NCI-H82 treated with DMSO at 0.1 percent for 48 hours (cell line): ENCODE measurements around the gene MRPS23.

Experiments used
- DNase-seq: peaks from one replicate; lab custom pipeline; 2025; ENCODE audit not compliant: unreplicated experiment; lab: John Stamatoyannopoulos, UW

MRPS23 gene

DNA sequence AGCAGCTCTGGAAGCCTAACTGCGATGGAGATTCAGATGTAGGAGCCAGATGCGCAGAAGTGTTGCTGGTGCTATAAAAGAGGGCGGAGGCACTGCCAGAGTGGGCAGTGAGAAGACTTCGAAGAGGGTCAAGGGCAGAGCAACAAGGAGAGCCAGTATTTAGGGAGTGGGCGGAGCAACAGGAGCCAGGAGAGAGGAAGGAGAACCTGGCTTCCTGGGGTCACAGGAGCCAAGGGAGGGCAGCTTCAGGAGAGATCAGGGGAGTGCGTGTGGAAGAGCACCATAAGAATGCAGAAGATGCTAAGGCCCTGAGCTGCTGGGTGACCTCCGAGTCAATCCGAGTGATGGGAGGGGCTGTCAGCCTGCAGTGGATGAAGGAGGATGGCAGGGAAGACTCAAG, 14.4 kb upstream of the MRPS23 start:
- no peak for DNase-seq

DNA sequence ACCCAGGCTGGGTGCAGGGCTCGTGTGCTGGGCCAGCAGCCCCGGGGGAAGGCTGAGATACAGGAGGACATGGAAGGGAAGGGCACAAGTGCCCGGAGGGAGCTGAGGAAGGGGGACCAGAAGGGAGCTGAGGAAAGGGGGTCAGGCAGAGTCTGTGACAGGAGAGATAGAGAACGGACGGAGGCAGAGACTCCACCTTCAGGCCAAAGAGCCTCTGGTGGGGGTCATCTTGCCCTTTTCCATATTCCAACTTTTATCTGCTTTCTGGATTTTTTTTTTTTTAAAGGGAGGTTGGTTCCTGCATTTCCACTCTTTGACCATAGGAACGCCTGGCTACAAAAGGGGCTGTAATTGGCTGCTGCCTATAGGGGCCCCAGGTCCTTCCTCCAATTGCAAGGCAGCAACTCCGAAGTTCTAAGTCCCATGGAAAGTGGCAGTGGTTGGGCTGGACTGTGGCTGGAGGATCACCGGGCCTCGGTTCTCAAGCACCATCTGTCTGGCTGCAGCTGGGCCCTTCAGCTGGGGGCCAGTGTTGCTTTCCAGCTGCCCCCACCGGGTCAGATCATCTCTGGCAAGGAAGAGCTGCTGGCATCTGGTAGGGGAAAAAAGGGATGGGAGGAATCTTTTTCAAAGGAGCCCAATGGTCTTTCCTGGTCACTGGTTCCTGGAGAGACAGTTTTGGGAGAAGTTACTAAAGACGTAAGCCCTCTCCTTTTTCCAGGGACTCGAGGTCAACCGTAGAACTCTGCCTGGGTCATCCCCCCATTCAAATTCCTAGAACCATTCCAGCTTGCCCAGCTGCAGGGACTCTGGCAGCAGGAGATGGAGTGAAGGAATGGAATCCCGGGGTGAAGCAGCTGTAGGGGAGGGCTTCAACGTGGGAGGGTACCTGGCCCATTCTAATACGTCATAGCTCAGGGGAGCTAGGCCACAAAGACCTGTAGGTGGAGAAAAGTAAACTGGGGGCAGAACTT, 13.1 kb upstream of the MRPS23 start:
- DNase-seq: no peak

DNA sequence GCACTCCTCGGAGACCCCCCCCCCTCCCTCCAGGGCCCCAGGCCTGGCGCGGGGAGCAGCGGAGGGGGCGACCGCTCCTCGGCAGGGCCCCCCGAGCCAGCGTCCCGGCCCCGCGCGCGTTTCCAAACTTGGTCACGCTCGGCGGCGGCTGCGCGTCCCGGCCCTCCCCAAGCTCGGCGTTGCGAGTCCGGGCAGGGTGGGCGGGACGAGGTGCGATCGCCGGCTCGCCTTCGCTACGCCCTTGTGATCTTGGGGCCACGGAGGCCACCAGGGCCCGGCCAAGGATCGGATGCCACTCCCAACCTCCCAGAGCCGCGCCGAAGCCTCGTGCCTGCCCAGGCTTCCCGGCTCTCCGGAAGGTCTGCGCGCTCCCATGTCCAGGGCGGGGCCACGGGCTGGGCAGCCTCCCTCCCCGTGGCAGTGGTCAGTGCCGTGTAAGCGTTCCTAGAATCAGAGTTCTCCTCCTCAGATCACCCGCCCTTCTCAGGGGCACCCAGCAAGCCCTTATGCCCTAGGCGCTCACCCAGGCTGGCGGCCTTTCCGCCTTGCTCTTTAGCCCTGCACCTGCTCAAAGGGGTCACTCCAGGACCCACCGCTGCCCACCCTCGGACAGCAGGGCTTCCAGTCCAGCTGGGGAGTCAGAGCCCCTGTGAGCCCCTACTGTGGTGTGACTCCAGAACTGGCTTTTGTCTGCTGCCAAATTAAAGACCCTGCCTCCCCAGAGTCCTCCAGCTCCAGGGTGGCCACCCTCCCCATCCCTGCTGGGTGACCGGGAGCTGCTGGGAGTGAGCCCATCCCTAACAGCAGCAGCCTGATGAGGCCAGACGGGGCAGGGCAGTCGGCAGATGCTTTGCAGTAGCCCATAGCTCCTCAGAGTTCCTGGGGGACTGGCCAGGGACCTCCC, 12.2 kb upstream of the MRPS23 start:
- DNase-seq: no peak

DNA sequence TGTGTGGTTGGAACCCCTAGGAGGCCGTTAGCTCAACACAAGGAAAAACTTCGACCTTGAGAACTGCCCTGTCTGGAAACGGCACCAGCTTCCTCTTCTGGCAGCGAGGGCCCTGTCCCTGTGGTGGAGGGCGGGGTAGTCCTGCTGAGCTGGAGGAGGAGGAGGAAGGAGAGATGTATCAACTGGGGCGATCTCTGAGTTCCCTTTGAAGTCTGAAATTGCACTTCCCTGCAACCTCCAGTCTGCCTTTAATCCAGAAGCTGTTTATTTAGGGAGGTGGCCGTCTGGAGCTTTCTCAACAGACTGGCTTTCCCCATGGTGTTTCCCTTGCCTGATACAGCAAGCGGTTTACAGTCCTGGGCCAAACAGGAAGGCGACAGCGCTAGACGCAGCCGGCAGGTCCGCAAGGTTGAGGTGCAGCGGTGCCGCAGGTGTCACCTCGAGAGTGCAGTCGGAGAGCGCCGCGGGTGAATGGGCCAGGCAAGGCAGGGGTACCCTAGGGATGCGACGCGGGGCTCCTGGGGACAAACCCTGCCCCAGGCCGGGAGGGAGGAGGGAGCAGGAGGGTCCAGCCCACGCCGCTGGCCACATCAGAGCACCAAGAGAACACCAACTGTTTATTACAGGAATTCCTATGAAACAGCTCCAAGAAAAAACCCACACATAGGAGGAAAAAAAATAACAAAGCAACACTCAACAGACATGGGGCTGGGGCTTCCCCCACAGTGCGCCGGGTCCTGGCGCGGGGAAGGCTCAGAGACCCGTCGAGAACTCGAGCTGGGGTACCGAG, 11.4 kb upstream of the MRPS23 start:
- peak; percentile 59 for DNase-seq

DNA sequence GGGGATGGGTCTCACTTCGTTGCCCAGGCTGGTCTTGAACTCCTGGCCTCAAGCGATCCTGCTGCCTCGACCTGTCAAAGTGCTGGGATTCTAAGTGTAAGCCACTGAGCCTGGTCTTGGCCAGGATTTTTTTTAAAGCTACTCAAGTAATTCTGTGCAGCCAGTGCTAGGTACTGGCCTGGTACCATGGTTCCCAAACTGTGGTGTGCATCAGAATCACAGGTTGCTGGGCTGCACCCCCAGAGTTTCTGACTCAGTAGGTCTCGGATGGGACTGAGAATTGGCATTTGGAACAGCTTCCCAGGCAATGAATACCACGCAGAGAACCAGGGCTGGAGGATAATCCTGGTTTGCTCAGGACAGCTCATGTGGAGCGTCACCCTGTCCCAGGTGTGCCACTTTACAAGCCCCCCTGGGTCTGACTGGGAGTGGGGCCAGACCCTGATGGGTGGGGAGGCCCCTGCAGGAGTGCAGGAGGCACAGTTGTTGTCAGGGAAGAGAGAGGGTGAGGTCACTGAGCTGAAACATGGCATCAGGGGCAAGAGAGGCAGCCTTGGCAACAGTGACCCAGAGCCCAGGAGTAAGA, 10.7 kb upstream of the MRPS23 start:
- no peak for DNase-seq

DNA sequence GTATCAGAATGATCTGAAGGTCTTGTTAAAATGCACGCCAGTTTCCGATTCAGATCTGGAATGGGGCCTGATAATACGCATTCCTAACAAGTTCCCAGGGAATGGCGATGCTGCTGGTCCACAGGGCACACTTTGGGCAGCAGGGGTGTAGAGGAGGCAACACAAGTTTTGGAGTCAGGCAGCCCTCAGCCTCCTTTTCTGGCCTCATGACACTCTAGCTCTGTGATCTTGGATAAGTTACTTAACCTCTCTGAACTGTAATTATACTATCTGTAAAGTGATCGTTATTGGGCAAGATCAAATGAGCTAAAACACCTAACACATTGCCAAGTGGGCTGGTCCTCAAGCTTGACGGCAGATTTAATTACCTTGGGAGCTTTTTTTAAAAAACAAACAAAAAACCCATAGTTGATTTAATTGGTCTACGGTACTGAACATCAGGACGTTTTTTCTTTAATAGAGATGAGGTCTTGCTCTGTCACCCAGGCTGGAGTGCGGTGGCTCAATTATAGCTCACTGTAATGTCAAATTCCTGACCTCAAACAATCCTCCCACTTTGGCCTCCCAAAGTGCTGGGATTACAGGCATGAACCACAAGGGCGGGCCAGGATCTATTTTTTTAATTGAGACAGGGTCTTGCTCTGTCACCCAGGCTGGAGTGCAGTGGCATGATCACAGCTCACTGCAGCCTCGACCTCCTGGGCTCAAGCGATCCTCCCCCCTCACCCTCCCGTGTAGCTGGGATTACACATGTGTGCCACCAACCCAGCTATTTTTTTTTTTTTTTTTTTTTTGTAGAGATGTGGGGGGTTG, 10.0 kb upstream of the MRPS23 start:
- no peak for DNase-seq

DNA sequence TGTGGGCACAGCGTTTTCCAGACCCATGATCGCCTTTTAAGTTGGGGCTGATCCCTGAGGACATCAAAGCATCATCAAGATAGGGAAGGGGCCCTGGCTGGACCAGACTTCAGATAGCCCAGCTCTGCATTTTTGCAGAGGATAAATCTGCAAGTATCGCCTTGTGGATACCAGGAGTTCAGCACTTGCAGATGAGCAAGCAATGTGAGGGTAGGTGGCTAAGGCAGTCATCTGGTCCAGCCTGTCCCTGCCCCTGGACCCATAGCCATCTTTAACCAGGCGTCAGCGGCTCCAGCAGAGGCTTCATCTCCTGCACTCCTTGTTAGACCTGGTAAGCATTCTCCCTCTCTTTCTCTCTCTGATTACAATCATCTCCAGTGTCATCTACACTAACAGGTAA, 9.0 kb upstream of the MRPS23 start:
- DNase-seq: no peak

DNA sequence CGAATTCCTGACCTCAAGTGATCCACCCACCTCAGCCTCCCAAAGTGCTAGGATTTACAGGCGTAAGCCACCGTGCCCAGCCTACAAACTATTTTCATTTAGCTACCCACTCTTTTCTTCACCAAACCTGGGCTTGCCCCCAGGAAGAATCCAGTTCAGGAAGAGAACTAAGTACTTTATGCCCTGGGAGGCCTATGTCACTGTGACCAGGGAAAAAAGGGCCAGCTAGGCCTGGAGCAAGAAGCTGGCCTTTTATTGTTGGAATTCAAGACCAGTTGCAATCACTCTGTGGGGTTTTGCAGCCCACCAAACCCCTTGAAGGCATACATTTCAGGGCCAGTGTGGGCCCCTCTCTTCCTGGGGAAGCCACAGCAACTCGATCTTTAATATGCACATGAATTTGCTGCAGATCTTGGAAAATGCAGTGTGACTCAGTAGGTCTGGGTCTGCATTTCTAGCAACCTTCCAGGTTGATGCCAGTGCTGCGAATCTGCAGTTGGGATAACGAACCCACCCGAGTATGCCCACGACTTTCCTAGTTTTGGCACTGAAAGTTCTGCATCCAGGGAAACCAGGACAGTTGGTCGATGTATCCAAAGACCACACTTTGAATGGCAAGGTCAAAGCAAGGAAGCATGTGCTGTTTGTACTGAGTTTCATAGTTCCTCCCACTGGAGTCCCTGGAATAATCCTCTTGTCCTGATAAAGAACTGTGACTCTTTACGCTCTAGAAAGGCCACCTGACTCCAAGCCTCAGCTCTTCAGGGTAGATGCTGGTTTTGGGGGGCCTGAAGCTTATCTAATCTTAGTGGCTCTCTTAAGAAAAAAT, 7.2 kb upstream of the MRPS23 start:
- no peak for DNase-seq

DNA sequence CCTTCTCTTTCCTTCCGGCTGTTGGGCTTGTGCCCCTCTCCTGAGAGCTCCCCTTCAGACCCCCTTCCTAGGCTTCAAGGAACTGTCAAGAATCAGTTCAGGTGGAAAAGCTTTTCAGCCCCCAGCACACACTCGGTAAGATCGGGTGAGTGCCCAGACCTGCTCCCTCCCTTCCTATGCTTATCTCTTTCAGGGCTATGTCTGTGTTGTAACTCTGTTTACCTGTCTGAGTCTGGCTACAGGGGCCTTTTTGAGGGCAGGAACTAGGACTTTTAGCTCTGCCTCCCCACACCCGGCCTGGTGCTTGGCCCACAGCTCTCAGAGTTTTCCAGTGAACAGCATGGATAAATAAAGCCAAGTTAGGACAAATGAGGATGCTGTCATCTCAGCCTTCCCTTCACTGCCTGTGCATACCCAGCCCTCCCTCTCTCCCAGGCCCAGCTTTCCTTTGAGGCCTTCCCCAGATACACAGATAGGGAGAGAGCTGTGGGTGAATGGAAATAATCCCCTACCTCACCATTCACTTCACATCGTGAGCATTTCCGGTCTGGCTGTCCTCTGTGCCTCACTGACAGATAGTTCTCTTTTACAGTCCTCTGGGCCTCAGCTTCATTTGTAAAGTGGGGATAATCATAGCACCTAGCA, 5.7 kb upstream of the MRPS23 start:
- DNase-seq: no peak

DNA sequence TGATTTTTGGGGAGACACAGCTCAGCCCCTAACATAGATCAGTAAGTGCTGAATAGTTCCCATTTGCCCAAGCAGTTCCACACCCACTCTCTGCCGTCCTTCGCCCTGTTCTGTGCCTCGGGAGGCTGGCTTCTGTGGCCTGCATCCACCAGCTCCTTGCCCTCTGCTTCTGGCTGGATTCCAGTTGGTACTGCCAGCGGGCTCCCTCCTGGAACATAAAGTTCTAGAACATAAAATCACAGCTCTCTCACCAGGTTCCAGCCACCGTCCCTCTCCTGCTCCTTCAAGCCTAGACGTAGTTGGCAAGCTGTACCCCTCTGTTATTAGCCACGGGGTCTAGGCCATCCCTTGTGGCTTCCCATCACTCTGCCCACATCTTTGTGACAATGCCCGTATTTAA, 3.9 kb upstream of the MRPS23 start:
- no peak for DNase-seq

DNA sequence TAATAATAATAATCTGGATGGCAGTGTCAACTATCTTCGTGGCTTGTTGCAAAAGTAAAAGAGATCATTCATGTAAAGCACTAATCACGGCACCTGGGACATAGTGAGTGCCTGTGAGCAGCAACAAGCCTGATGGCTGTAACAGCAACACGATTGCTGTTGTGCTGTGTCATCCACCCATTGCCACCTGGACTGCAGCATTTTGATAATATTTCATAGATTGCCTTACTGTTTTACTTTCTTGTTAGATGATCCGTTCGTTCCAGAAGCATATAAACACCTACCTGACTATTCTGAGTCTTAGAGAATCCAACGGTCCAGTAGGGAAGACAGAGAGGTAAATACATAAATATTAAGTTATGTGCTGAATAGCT, 3.1 kb upstream of the MRPS23 start:
- DNase-seq: no peak

DNA sequence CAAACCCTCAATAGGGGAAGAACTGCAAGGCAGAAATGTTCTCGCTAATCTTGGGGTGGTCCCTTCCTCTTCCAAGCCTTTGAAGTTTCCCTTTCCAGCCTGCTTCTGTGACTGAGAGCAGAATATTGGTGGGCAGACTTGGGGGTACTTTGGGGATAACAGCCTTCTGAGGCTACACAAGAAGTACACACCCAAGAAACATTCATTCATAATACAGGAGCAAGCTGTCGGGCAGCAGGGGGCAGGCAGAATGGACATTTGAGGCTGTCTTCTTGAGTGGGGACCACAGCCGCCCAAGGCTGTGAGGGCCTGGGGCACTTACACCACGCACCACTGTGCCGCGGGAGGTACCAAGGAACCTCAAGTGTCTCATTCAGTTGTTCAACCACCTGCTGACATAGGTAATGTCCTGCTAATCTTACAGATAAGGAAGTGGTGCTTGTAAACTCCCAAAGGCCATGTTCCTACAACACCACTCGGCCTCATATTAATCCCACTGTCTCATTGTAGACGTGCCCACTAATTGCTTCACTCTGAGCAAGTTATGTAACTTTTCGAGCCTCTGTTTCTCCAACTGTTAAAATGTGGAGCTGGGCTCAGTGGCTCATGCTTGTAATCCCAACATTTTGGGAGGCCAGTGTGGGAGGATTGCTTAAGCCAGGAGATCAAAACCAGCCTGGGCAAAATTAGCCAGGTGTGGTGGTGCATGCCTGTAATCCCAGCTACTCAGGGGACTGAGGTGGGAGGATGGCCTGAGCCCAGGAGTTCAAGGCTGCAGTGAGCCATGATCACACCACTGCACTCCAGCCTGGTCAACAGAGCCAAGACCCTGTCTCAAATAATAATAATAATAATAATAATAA, 2.5 kb upstream of the MRPS23 start:
- no peak for DNase-seq

DNA sequence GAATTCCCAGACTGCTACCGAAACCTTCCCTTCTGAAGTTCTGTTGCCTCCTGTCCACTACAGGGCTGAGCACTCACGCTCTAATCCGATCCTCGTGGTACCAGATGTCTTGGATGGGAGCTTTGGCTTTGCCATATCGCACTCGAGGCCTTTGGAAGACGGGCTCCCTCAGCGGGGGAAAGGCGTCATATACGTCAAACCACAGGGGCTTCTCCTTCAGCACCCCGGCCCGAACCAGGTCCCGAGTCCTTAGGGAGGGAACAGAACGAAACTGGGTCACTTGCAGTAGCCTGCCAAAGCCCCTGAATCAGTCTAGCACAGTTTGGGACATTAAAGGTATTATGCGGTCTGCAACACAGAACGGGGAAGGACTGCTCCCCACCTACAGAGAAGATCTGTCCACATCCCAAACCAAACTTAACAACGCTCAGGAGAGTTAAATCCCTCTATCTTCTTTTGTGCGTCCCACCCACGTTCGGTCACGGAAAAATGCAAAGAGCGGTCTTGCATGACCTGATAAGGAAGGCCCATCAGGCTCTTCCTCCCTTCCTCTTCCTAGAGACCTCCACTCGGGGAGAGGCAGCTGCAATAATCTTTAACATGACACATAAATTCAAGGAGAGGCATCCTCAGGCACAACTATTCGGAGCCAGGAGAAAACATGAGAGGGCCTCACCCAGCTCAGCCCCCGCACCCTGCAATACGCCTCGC, 526 bp downstream of the MRPS23 start:
- peak; percentile 35 for DNase-seq

DNA sequence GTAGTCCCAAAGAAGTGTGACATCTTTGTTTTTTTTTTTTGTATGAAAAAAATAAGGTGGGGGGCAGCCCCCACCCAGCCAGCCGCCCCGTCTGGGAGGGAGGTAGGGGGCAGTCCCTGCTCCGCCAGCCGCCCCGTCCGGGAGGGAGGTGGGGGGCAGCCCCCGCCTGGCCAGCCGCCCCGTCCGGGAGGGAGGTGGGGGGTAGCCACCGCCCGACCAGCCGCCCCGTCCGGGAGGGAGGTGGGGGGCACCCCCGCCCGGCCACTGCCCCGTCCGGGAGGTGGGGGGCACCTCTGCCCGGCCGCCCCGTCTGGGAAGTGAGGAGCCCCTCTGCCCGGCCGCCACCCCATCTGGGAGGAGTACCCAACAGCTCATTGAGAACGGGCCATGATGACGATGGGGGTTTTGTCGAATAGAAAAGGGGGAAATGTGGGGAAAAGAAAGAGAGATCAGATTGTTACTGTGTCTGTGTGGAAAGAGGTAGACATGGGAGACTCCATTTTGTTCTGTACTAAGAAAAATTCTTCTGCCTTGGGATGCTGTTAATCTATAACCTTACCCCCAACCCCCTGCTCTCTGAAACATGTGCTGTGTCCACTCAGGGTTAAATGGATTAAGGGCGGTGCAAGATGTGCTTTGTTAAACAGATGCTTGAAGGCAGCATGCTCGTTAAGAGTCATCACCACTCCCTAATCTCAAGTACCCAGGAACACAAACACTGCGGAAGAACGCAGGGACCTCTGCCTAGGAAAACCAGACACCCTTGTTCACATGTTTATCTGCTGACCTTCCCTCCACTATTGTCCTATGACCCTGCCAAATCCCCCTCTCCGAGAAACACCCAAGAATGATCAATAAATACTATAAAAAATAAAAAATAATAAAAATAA, 3.5 kb downstream of the MRPS23 start:
- DNase-seq: peak; percentile 83

DNA sequence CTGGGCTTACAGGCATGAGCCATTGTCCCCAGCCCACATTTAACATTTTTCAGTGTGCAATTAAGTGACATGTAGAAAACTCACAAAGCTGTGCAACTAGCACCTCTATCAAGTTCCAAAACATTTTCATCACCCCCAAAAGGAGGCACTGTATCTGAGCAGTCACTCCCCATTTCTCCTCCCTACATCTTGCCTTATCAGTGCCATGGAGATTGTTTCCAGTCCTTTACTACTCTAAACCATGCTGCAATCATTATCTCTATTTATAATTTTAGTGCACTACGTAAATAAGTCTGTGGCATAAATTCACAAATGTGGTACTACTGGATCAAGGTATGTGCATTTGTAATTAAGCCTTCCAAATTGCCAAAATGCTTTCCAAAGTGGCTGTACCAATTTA, 7.6 kb downstream of the MRPS23 start:
- DNase-seq: no peak

DNA sequence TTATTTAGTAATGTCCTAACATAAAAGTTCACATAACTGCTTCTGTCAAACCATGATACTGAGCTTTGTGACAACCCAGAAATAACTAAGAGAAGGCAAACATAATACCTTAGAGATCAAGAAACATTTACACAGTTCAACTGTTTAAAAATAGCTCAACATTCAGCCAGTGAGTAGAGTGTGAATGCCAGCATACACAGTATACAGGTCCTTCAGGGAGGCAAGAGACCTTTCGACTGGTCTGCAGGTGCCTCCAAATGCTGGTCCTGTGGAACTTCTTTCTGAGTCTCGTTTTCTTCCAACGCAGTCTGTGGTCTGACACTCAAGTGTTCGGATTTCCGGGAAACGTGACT, 10.3 kb downstream of the MRPS23 start:
- no peak for DNase-seq
